ENCODE results near the gene TNRC18. TPM values are rescaled to one million over a fixed set of nuclear protein-coding genes. Genes with fewer than 3 reads are reported as not detected.
"Not testable (repeated sequence)": the region's sequence is repeated elsewhere in the genome, so short reads cannot be mapped to it uniquely, and the experiment has no call there.

TNRC18 gene
- polyA plus RNA-seq, 1 of the 3 experiments (the other 2 are of a cell fraction), result 34.4 TPM

DNA sequence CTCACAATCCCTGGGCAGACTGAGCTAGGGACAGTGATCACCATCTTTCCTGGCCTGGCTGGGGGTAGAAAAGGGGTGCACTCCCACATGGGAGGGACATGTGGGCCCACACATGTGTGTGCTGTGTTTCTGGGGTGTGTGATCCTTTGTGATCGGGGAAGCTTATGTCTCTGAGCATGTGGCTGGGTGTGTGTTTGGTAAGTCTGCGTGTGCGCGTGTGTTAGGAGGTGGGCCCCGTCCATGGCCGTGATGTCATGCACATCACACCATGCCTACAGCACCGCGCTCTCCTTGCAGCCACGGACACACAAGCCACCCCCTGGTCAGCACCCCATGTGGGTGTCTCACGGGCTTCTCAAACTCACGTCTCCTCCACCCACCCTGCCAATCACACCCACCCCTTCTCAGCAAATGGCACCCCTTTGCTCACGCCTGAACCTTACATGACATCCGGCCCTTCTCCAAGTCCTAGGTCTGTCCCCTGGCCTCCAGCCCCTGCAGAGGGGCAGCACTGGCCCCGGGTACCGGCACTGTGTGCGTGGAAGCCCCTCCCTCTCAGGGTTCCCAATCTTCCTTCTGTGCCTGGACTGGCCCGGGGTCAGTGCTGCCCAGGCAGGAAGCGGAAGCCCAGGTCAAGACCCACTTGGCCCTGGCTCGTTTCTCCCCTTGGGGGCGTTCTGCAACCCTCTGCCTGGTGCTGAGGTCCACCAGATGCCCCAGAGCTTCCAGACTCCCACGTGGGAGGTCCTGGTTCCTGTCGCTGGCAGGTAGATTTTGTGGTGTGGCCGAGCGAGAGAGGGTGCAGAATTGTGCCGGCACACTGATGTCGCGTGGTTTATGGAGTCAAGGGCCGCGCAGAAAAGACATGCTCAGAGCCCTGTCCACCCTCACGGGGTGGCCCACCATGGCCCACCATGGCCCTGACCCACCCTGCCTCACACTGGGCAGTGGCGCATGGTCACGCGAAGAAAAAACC, 128.3 kb downstream of the TNRC18 start:
- Histone ChIP-seq H3K4me3 (ENCODE audit: low read depth in 2 of 2, low read length in 1 of 2) (no peak overlapping the region), H3K27ac (ENCODE audit: low read depth in 2 of 2, low read length in 1 of 2) (no peak overlapping the region; a peak in 1 of 4 replicates), H2AFZ (ENCODE audit: low read depth) (no peak overlapping the region), H3K79me2 (ENCODE audit: insufficient read depth) (no peaks in the 10 kb centered on the region), H3K9me2 (no peaks in the 10 kb centered on the region), H3K4me1 (ENCODE audit: control insufficient read depth in 1 of 2, insufficient read depth in 2 of 2, low read depth in 1 of 2, low read length in 1 of 2) (no peaks in the 10 kb centered on the region), H3K36me3 (replicated peaks in 1 of 2; ENCODE audit: control insufficient read depth in 1 of 2, insufficient read depth in 2 of 2, low read length in 1 of 2) (peaks cover 3 to 30% of the 10 kb centered on the region in 2 experiments), H4K20me1 (ENCODE audit: insufficient read depth) (0 out of 2 replicates have a peak, but pooled peaks cover 3% of the 10 kb centered on the region), H3K27me3 (ENCODE audit: insufficient read depth) (no peaks in the 10 kb centered on the region), H3F3A (replicated peaks; ENCODE audit: insufficient read depth) (peaks cover 4% of the 10 kb centered on the region), H3K9me3 (no peaks in the 10 kb centered on the region), H3K4me2 (no peak overlapping the region), H3K9ac (no peak overlapping the region)
- POLR2A ChIA-PET, result interaction anchor here (0.9 to 1.4 kb wide), 2 partner anchors 10 to 35 kb away, joined by 4 read pairs; no protein-coding TSS in a partner anchor
- no peak for DNase-seq
- TF ChIP-seq NRF1 (IDR thresholded peaks at IDR 0.05; ENCODE audit: low read depth, low read length), result no peak
- TF ChIP-seq FOXJ3 (CRISPR knock-in tag; IDR thresholded peaks at IDR 0.05), result no peak
- no peak for TF ChIP-seq NFIC (IDR thresholded peaks at IDR 0.05; ENCODE audit: borderline replicate concordance)
- TF ChIP-seq, protein P1, sequence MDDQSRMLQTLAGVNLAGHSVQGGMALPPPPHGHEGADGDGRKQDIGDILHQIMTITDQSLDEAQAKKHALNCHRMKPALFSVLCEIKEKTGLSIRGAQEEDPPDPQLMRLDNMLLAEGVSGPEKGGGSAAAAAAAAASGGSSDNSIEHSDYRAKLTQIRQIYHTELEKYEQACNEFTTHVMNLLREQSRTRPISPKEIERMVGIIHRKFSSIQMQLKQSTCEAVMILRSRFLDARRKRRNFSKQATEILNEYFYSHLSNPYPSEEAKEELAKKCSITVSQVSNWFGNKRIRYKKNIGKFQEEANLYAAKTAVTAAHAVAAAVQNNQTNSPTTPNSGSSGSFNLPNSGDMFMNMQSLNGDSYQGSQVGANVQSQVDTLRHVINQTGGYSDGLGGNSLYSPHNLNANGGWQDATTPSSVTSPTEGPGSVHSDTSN (IDR thresholded peaks at IDR 0.05), result no peak
- TF ChIP-seq, protein P2, sequence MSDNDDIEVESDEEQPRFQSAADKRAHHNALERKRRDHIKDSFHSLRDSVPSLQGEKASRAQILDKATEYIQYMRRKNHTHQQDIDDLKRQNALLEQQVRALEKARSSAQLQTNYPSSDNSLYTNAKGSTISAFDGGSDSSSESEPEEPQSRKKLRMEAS (IDR thresholded peaks at IDR 0.05; ENCODE audit: low read depth), result no peak
- TF ChIP-seq GABPA (IDR thresholded peaks at IDR 0.05; ENCODE audit: low read depth), result no peak
- TF ChIP-seq YY1 (IDR thresholded peaks at IDR 0.05; ENCODE audit: low read depth), result no peak
- no peak for TF ChIP-seq RXRA (IDR thresholded peaks at IDR 0.05; ENCODE audit: borderline replicate concordance, low read depth)
- no peak for TF ChIP-seq TAF1 (IDR thresholded peaks at IDR 0.05; ENCODE audit: borderline replicate concordance, low read depth, low read length)
- TF ChIP-seq RAD21 (IDR thresholded peaks at IDR 0.05; ENCODE audit: low read length), result no peak
- TF ChIP-seq GATA2 (CRISPR knock-in tag; IDR thresholded peaks at IDR 0.05), result no peak
- CTCF ChIA-PET, result interaction anchor here (0.6 to 1.2 kb wide), 5 partner anchors 10 to 383 kb away, joined by 3 to 5 read pairs (median 3); no protein-coding TSS in a partner anchor
- 94% methylated on average over 30 of the region's 33 CpGs for WGBS (ENCODE audit: low lambda C conversion rate)

DNA sequence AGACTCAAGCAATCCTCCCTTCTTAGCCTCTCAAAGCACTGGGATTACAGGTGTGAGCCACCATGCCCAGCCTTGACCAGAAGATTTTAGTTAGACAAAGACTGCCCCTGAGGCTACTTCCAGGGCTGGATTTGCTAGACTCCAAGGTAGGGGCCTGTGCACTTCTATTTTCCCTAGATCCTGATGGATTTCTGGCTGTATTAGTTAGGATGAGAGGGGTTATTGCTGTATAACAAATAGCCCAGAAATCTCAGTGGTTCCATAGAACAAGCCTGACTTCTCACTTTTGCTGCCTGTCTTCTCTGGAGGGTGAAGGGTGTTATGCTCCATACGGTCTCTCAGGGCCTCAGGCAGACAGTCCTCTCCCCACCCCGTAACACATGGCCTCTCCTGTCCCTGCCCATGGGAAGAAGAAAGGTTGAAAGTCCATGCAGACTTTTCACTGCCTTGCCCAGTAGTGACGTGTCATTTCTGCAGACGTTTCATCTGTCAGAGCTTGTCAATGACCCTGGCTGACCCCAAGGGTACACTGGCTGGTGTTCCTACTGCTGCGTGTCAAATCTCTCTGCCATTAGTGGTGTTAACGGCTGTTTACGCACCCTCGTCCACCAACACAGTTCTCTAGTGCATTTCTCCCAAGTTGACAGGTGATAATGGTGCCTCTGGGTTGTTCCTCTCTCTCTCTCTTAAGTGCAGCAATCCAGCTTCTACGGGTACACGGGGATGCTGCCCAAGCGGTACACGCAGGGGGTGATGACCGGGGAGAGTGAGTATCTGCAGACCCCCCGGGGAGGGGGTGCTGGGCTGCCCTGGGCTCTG, 129.3 kb downstream of the TNRC18 start:
- ChIA-PET CTCF (interaction anchor here (0.6 to 1.0 kb wide), 2 partner anchors 9 to 384 kb away, joined by 3 to 5 read pairs; no protein-coding TSS in a partner anchor), POLR2A (interaction anchor here (1.4 kb wide), 1 partner anchor 9 kb away, joined by 4 read pairs; no protein-coding TSS in a partner anchor)
- Histone ChIP-seq H2AFZ (ENCODE audit: low read depth) (no peak overlapping the region), H3K36me3 (replicated peaks in 1 of 2; ENCODE audit: control insufficient read depth in 1 of 2, insufficient read depth in 2 of 2, low read length in 1 of 2) (peaks cover 3 to 31% of the 10 kb centered on the region in 2 experiments), H3K27me3 (ENCODE audit: insufficient read depth) (no peaks in the 10 kb centered on the region), H3K27ac (ENCODE audit: low read depth in 2 of 2, low read length in 1 of 2) (no peak overlapping the region), H3K79me2 (ENCODE audit: insufficient read depth) (no peaks in the 10 kb centered on the region), H4K20me1 (ENCODE audit: insufficient read depth) (0 out of 2 replicates have a peak, but pooled peaks cover under 1% of the 10 kb centered on the region), H3K9me3 (no peaks in the 10 kb centered on the region), H3K9me2 (no peaks in the 10 kb centered on the region), H3K9ac (no peak overlapping the region), H3K4me2 (no peak overlapping the region), H3K4me1 (ENCODE audit: control insufficient read depth in 1 of 2, insufficient read depth in 2 of 2, low read depth in 1 of 2, low read length in 1 of 2) (no peaks in the 10 kb centered on the region), H3K4me3 (ENCODE audit: low read depth in 2 of 2, low read length in 1 of 2) (no peak overlapping the region), H3F3A (replicated peaks; ENCODE audit: insufficient read depth) (no peaks in the 10 kb centered on the region)
- TF ChIP-seq, protein P2 (IDR thresholded peaks at IDR 0.05; ENCODE audit: low read depth), result no peak
- TF ChIP-seq YY1 (IDR thresholded peaks at IDR 0.05; ENCODE audit: low read depth) (no peak), EP300 (IDR thresholded peaks at IDR 0.05; ENCODE audit: borderline replicate concordance in 1 of 2, low read depth in 1 of 2, low read length in 1 of 2) (no peak), NFIC (IDR thresholded peaks at IDR 0.05; ENCODE audit: borderline replicate concordance) (no peak), RXRA (IDR thresholded peaks at IDR 0.05; ENCODE audit: borderline replicate concordance, low read depth) (no peak), FOSL2 (IDR thresholded peaks at IDR 0.05; ENCODE audit: borderline replicate concordance, low read depth) (no peak), JUND (IDR thresholded peaks at IDR 0.05) (no peak), TCF12 (IDR thresholded peaks at IDR 0.05) (no peak), NRF1 (IDR thresholded peaks at IDR 0.05; ENCODE audit: low read depth, low read length) (no peak), EZH2phosphoT487 (IDR thresholded peaks at IDR 0.05; ENCODE audit: borderline replicate concordance, low read depth) (no peak)
- WGBS (ENCODE audit: low lambda C conversion rate), result 89% methylated on average over 14 of the region's 14 CpGs
- no peak for DNase-seq

DNA sequence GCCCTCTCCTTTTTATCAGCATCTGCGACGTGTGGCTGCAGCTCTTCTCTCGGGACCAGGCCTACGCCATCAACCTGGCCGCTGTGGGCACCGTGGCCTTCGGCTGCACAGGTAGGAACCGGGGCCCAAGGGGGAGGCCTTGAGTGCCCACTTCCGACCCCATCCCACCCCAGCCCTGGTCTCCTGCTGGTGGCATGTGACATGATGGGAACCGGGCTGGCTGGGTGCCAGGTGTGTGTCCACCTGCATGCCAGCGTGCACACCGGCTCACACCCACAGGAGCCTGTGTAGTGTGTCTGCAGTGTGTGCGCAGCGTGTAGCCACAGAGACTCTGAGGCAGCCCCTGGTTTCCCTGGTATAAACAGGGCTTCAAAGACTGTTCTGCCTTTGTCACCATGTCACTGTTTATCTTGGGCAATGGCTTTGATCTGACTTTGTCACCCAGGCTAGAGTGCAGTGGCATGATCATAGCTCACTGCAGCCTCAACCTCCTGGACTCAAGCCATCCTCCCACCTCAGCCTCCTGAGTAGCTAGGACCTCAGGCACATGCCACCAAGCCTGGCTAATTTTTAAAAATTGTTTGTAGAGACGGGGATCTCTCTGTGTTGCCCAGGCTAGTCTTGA, 131.8 kb downstream of the TNRC18 start:
- CTCF ChIA-PET; DNase-seq; H4K20me1 ChIP-seq (ENCODE audit: insufficient read depth); H3K27me3 ChIP-seq (ENCODE audit: insufficient read depth); H3K27ac ChIP-seq (ENCODE audit: low read depth in 2 of 2, low read length in 1 of 2); H3K4me2 ChIP-seq; H3F3A ChIP-seq (replicated peaks; ENCODE audit: insufficient read depth); H3K4me3 ChIP-seq (ENCODE audit: low read depth in 2 of 2, low read length in 1 of 2); H3K4me1 ChIP-seq (ENCODE audit: control insufficient read depth in 1 of 2, insufficient read depth in 2 of 2, low read depth in 1 of 2, low read length in 1 of 2); H3K9me3 ChIP-seq; H3K79me2 ChIP-seq (ENCODE audit: insufficient read depth); H3K9ac ChIP-seq; H2AFZ ChIP-seq (ENCODE audit: low read depth); H3K9me2 ChIP-seq: not testable (repeated sequence)
- WGBS (ENCODE audit: low lambda C conversion rate), result 80% methylated on average over 15 of the region's 15 CpGs
- POLR2A ChIA-PET, result interaction anchor here (0.6 kb wide), 1 partner anchor 88 kb away, joined by 3 read pairs; no protein-coding TSS in a partner anchor
- peaks cover 3 to 30% of the 10 kb centered on the region in 2 experiments for H3K36me3 ChIP-seq (replicated peaks in 1 of 2; ENCODE audit: control insufficient read depth in 1 of 2, insufficient read depth in 2 of 2, low read length in 1 of 2)

All from SK-N-SH (cell line).